GM19372 (cell line): ENCODE results near the gene ZNF93.
A peak's percentile ranks its signal among the peaks of the same experiment; 100 is the strongest.
"Not testable (repeated sequence)": the region's sequence is repeated elsewhere in the genome, so short reads cannot be mapped to it uniquely, and the experiment has no call there.

Source experiments
- ATAC-seq: cut with Tn5 transposase; IDR thresholded peaks from one replicate; pipeline ENCODE4 v1.9.1; 2021; ENCODE audit warnings: mild to moderate bottlenecking, low read depth, moderate library complexity; ENCODE audit not compliant: unreplicated experiment

The ZNF93 gene

GRCh38 chr19:19900729-19901444, at the start of gene ZNF93:
TSS of gene ZNF93 (plus strand) at chr19:19900946. CDS start at chr19:19901089, 143 bp downstream.
- peak; percentile 53 for ATAC-seq

GRCh38 chr19:19851740-19852139, 49.0 kb upstream of the ZNF93 start:
- ATAC-seq, result not testable (repeated sequence)

- ATAC-seq, result no peak
Observed at GRCh38 chr19:19858751-19859150, 42.0 kb upstream of the ZNF93 start.

GRCh38 chr19:19860756-19861390, 39.9 kb upstream of the ZNF93 start:
- ATAC-seq, result no peak

GRCh38 chr19:19865750-19866610, 34.8 kb upstream of the ZNF93 start, which contains the start of gene ZNF253:
TSS of gene ZNF253 (plus strand) at chr19:19865882. CDS start at chr19:19865997, 115 bp downstream.
- ATAC-seq, result peak; percentile 92

- no peak for ATAC-seq
Observed at GRCh38 chr19:19866611-19867248, 34.0 kb upstream of the ZNF93 start.

- not testable (repeated sequence) for ATAC-seq
Observed at GRCh38 chr19:19870086-19870485, 30.7 kb upstream of the ZNF93 start.

- ATAC-seq, result no peak
Observed at GRCh38 chr19:19871932-19872331, 28.8 kb upstream of the ZNF93 start.

GRCh38 chr19:19873381-19873780, 27.4 kb upstream of the ZNF93 start:
- ATAC-seq, result no peak

- no peak for ATAC-seq
Observed at GRCh38 chr19:19877724-19878123, 23.0 kb upstream of the ZNF93 start.

- no peak for ATAC-seq
Observed at GRCh38 chr19:19884583-19884982, 16.2 kb upstream of the ZNF93 start.

GRCh38 chr19:19892055-19892941, 8.4 kb upstream of the ZNF93 start:
- ATAC-seq, result not testable (repeated sequence)

GRCh38 chr19:19900139-19900728, 512 bp upstream of the ZNF93 start:
- no peak for ATAC-seq

- not testable (repeated sequence) for ATAC-seq
Observed at GRCh38 chr19:19907551-19907950, 6.8 kb downstream of the ZNF93 start.

- ATAC-seq, result no peak
Observed at GRCh38 chr19:19909654-19910053, 8.9 kb downstream of the ZNF93 start.

GRCh38 chr19:19911150-19911549, 10.4 kb downstream of the ZNF93 start:
- no peak for ATAC-seq

- no peak for ATAC-seq
Observed at GRCh38 chr19:19914596-19914995, 13.8 kb downstream of the ZNF93 start.

- not testable (repeated sequence) for ATAC-seq
Observed at GRCh38 chr19:19930417-19930816, 29.7 kb downstream of the ZNF93 start.
